ENCODE measurements around the gene BLTP3B.

GRCh38 chr12:100115291-100115690 is 27.4 kb downstream of the BLTP3B start:
- TF ChIP-seq CTCF (IDR thresholded peaks at IDR 0.05 in 4 of 5, conservative IDR thresholded peaks at IDR 0.05 in 1 of 5) (no peak), POLR2A (IDR thresholded peaks at IDR 0.05) (no peak)
